CD14-positive monocyte (primary cell): Measurements from ENCODE around the gene EXT2. TPM values are rescaled to one million over a fixed set of nuclear protein-coding genes. Genes with fewer than 3 reads are reported as not detected.

Experiments used
- DNase-seq, 3 donors: peaks; one replicate each; pipeline ENCODE4 v3.0.0-alpha.2; 2011 to 2022
- H2AFZ ChIP-seq: 2 replicates; pipeline ENCODE4 v1.6.0; 2012; ENCODE audit warnings: mild to moderate bottlenecking, low read depth, low read length, inconsistent platforms; ENCODE audit not compliant: insufficient read depth, poor library complexity, severe bottlenecking
- H3K27ac ChIP-seq, 2 donors: 1 replicate in 1 of 2; 2 replicates in 1 of 2; pipeline ENCODE4 v1.5.1; 2012 to 2013; ENCODE audit warnings: low read length in 2 of 2, control low read depth in 1 of 2, inconsistent platforms in 1 of 2, low read depth in 1 of 2, mild to moderate bottlenecking in 1 of 2
- H3K27me3 ChIP-seq, 2 donors: one replicate each; pipeline versions ENCODE4 v1.6.0 to v1.6.1; 2011 to 2013; ENCODE audit warnings: low read length in 2 of 2; ENCODE audit not compliant: control insufficient read depth in 2 of 2, insufficient read depth in 2 of 2
- H3K36me3 ChIP-seq, 2 donors: replicated peaks in 1 of 2; 1 replicate in 1 of 2; 2 replicates in 1 of 2; pipeline versions ENCODE4 v1.5.1 to v1.6.1; 2012 to 2013; ENCODE audit warnings: low read length in 2 of 2, control low read depth in 1 of 2, inconsistent platforms in 1 of 2, mild to moderate bottlenecking in 1 of 2; ENCODE audit not compliant: insufficient read depth in 2 of 2, control insufficient read depth in 1 of 2
- H3K4me1 ChIP-seq, 2 donors: 1 replicate in 1 of 2; 2 replicates in 1 of 2; pipeline versions ENCODE4 v1.5.1 to v1.6.1; 2012 to 2013; ENCODE audit warnings: low read length in 2 of 2, control low read depth in 1 of 2, inconsistent platforms in 1 of 2, mild to moderate bottlenecking in 1 of 2, moderate library complexity in 1 of 2; ENCODE audit not compliant: insufficient read depth in 2 of 2, control insufficient read depth in 1 of 2
- H3K4me2 ChIP-seq: replicated peaks from 2 replicates; pipeline ENCODE3; 2012; ENCODE audit warnings: low read length, moderate library complexity, mild to moderate bottlenecking; ENCODE audit not compliant: poor library complexity, severe bottlenecking; ENCODE audit errors: extremely low read depth
- H3K4me3 ChIP-seq, 3 experiments: fragments of 200-600 bp in 1 of 3; sonication (generic) in 1 of 3; replicated peaks in 1 of 3; 1 replicate in 2 of 3; 2 replicates in 1 of 3; pipeline ENCODE4 v1.5.1; 2011 to 2013; ENCODE audit warnings: low read length in 3 of 3, mild to moderate bottlenecking in 3 of 3, control low read depth in 2 of 3, low read depth in 2 of 3, inconsistent platforms in 1 of 3, moderate library complexity in 1 of 3
- H3K79me2 ChIP-seq: 2 replicates; pipeline ENCODE4 v1.6.0; 2012; ENCODE audit warnings: mild to moderate bottlenecking, control low read depth, inconsistent platforms, low read length, moderate library complexity; ENCODE audit not compliant: insufficient read depth
- H3K9ac ChIP-seq: 2 replicates; pipeline ENCODE4 v1.6.0; 2017; ENCODE audit warnings: low read length, mild to moderate bottlenecking; ENCODE audit not compliant: insufficient read depth, poor library complexity, severe bottlenecking
- H3K9me3 ChIP-seq, 2 donors: replicated peaks in 1 of 2; 1 replicate in 1 of 2; 2 replicates in 1 of 2; pipeline versions ENCODE4 v1.5.1 to v1.6.1; 2012 to 2013; ENCODE audit warnings: low read length in 2 of 2, control low read depth in 1 of 2; ENCODE audit not compliant: control insufficient read depth in 1 of 2, insufficient read depth in 1 of 2
- H4K20me1 ChIP-seq: 2 replicates; pipeline ENCODE4 v1.6.0; 2012; ENCODE audit warnings: mild to moderate bottlenecking, low read length, control low read depth, moderate library complexity; ENCODE audit not compliant: insufficient read depth
- H3K27ac Mint-ChIP-seq, 7 donors: one replicate each; pipeline ENCODE4 v1.8.0; 2020; ENCODE audit warnings: mild to moderate bottlenecking in 7 of 7, mixed read lengths in 7 of 7, moderate library complexity in 6 of 7, inconsistent platforms in 2 of 7
- H3K27me3 Mint-ChIP-seq, 3 donors: one replicate each; pipeline ENCODE4 v1.8.0; 2021 to 2022; ENCODE audit warnings: low read depth in 3 of 3, mild to moderate bottlenecking in 3 of 3, mixed read lengths in 3 of 3, moderate library complexity in 3 of 3, inconsistent platforms in 1 of 3
- H3K36me3 Mint-ChIP-seq, 2 donors: one replicate each; pipeline ENCODE4 v1.8.0; 2020; ENCODE audit warnings: mixed read lengths in 2 of 2, inconsistent platforms in 1 of 2, mild to moderate bottlenecking in 1 of 2
- H3K4me1 Mint-ChIP-seq: one replicate; pipeline ENCODE4 v1.8.0; 2020; ENCODE audit warnings: mild to moderate bottlenecking, mixed read lengths
- H3K4me3 Mint-ChIP-seq, 2 donors: one replicate each; pipeline ENCODE4 v1.8.0; 2020; ENCODE audit warnings: mild to moderate bottlenecking in 2 of 2, mixed read lengths in 2 of 2, moderate library complexity in 1 of 2
- H3K9me3 Mint-ChIP-seq, 7 donors: one replicate each; pipeline ENCODE4 v1.8.0; 2020 to 2022; ENCODE audit warnings: mixed read lengths in 7 of 7, mild to moderate bottlenecking in 6 of 7, moderate library complexity in 6 of 7, inconsistent platforms in 2 of 7
- WGBS: methylation state at CpG from one replicate; pipeline ENCODE4 v1.1.5; 2013; ENCODE audit warnings: missing lambda C conversion rate; ENCODE audit not compliant: insufficient coverage; 5-methylcytosine and 5-hydroxymethylcytosine counted together
- intact Hi-C, 2 donors: fragments of 100-400 bp; cut with micrococcal nuclease; formaldehyde crosslinking; loops; one replicate each; pipeline versions ENCODE4 v1.15.0 to v1.15.1; 2023
- polyA plus RNA-seq, 3 donors: library from polyadenylated mRNA; depleted of rRNA in 1 of 3; unstranded in 2 of 3; stranded (reverse) in 1 of 3; fragments of 300-500 nt in 2 of 3; fragments of >200 nt in 1 of 3; fragmentation: Illumina TruSeq in 2 of 3; gene quantifications; 1 replicate in 2 of 3; 2 replicates in 1 of 3; pipeline ENCODE4 v1.2.3, GENCODE V29; 2012 to 2021
- TF ChIP-seq, protein P1 (sequence below): fragments of 200-600 bp; IDR thresholded peaks from one replicate; pipeline ENCODE4 v1.8.0; 2022; ENCODE audit warnings: antibody characterized with exemption, mild to moderate bottlenecking

Gene EXT2
- polyA plus RNA-seq, 3 donors = 17.2 to 41.1 (median 34.2) TPM

DNA sequence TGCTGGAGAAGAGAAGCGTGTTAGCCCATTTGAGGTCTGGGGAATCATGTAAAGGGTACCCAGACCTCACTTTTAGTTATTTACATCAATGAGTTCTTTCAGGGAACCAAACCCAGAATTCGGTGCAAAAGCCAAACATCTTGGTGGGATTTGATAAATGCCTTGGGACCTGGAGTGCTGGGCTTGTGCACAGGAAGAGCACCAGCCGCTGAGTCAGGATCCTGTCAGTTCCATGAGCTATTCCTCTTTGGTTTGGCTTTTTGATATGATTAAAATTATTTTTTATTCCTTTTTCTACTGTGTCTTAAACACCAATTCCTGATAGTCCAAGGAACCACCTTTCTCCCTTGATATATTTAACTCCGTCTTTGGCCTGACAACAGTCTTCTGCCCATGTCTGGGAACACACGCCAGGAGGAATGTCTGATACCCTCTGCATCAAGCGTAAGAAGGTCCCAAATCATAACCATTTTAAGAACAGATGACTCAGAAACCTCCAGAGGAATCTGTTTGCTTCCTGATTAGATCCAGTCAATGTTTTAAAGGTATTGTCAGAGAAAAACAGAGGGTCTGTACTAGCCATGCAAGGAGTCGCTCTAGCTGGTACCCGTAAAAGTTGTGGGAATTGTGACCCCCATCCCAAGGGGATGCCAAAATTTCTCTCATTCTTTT, 149.3 kb downstream of the EXT2 start:
- H3K36me3 ChIP-seq = peaks cover 18 to 31% of the 10 kb centered on the region in 2 donors
- WGBS = 94% methylated on average over 6 of the region's 8 CpGs
- peaks cover 41 to 45% of the 10 kb centered on the region in 2 donors for H3K36me3 Mint-ChIP-seq

DNA sequence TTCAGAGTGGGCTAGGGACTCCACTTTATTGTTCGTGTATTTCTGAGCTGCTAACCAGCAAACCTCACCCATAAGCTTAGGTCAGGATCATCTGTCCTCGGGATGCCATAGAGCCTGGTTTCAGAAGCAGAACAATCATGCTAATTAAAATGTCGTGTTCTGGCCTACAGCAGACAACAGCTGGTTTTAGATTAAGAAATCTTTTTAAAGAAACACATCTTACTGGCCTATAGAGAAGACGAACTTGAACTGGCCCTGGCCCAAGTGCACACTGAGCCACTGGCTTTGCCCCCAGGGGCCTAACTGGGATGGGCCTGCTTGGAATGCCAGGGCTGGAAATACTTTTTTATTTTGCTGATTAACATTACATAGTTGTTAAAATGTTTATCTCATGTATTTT, 151.2 kb downstream of the EXT2 start:
- no peak overlapping the region for H3K4me3 ChIP-seq
- Mint-ChIP-seq H3K4me3 (no peak overlapping the region), H3K9me3 (peaks cover 0 to 9% (median 0%) of the 10 kb centered on the region in 7 donors), H3K27me3 (no peaks in the 10 kb centered on the region), H3K27ac (no peak overlapping the region), H3K4me1 (no peaks in the 10 kb centered on the region), H3K36me3 (peaks cover 35 to 44% of the 10 kb centered on the region in 2 donors)
- H3K9ac ChIP-seq = no peak overlapping the region
- H3K4me2 ChIP-seq = no peak overlapping the region
- H4K20me1 ChIP-seq = no peaks in the 10 kb centered on the region
- H3K27me3 ChIP-seq = no peaks in the 10 kb centered on the region
- H3K79me2 ChIP-seq = no peaks in the 10 kb centered on the region
- H2AFZ ChIP-seq = no peak overlapping the region
- H3K4me1 ChIP-seq = no peaks in the 10 kb centered on the region
- H3K9me3 ChIP-seq = no peaks in the 10 kb centered on the region
- WGBS = 100% methylated on average over 2 of the region's 4 CpGs
- no peak overlapping the region for H3K27ac ChIP-seq
- H3K36me3 ChIP-seq = peaks cover 14 to 30% of the 10 kb centered on the region in 2 donors
- TF ChIP-seq, protein P1, sequence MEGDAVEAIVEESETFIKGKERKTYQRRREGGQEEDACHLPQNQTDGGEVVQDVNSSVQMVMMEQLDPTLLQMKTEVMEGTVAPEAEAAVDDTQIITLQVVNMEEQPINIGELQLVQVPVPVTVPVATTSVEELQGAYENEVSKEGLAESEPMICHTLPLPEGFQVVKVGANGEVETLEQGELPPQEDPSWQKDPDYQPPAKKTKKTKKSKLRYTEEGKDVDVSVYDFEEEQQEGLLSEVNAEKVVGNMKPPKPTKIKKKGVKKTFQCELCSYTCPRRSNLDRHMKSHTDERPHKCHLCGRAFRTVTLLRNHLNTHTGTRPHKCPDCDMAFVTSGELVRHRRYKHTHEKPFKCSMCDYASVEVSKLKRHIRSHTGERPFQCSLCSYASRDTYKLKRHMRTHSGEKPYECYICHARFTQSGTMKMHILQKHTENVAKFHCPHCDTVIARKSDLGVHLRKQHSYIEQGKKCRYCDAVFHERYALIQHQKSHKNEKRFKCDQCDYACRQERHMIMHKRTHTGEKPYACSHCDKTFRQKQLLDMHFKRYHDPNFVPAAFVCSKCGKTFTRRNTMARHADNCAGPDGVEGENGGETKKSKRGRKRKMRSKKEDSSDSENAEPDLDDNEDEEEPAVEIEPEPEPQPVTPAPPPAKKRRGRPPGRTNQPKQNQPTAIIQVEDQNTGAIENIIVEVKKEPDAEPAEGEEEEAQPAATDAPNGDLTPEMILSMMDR = no peak
- intact Hi-C loops = no loop called here
- DNase-seq = no peak

More for the DNA sequence above, 149.3 kb downstream of the EXT2 start:
- intact Hi-C loops = no loop called here
- TF ChIP-seq, protein P1 = no peak
- Histone ChIP-seq H3K27ac (no peak overlapping the region), H4K20me1 (no peaks in the 10 kb centered on the region), H3K79me2 (no peaks in the 10 kb centered on the region), H3K4me3 (no peak overlapping the region), H3K27me3 (no peaks in the 10 kb centered on the region), H3K4me1 (no peaks in the 10 kb centered on the region), H2AFZ (no peak overlapping the region), H3K4me2 (no peak overlapping the region), H3K9ac (no peak overlapping the region), H3K9me3 (no peaks in the 10 kb centered on the region)
- Mint-ChIP-seq H3K4me1 (no peaks in the 10 kb centered on the region), H3K27me3 (no peaks in the 10 kb centered on the region), H3K4me3 (no peak overlapping the region), H3K27ac (no peak overlapping the region), H3K9me3 (peaks cover 0 to 3% (median 0%) of the 10 kb centered on the region in 7 donors)
- no peak for DNase-seq
